SK-N-SH (cell line): Measurements from ENCODE around the gene PCBP4.

Experiments
- CHD2 ChIP-seq: fragments of 150-350 bp; IDR thresholded peaks from 2 replicates; pipeline ENCODE4 v1.6.1; 2018; ENCODE audit warnings: low read length; ENCODE audit not compliant: partially characterized antibody
- EP300 ChIP-seq, 2 experiments: IDR thresholded peaks; 2 replicates each; pipeline versions ENCODE4 v1.4.0 to v1.6.1; 2012; ENCODE audit warnings: borderline replicate concordance in 1 of 2, low read depth in 1 of 2, low read length in 1 of 2
- EZH2phosphoT487 ChIP-seq: fragments of 200-600 bp; sonication (generic); IDR thresholded peaks from 2 replicates; pipeline ENCODE4 v1.6.1; 2017; ENCODE audit warnings: low read depth, mixed run types, mild to moderate bottlenecking, antibody characterized with exemption, moderate library complexity, borderline replicate concordance
- FOSL2 ChIP-seq: IDR thresholded peaks from 2 replicates; pipeline ENCODE4 v1.4.0; 2012; ENCODE audit warnings: low read depth, mild to moderate bottlenecking, moderate library complexity, borderline replicate concordance
- MXI1 ChIP-seq: IDR thresholded peaks from 2 replicates; pipeline ENCODE4 v1.6.1; 2012; ENCODE audit warnings: mild to moderate bottlenecking, low read depth, low read length, improper control_type of control experiment
- NFIC ChIP-seq: IDR thresholded peaks from 2 replicates; pipeline ENCODE4 v1.4.0; 2012; ENCODE audit warnings: borderline replicate concordance
- POLR2AphosphoS5 ChIP-seq: IDR thresholded peaks from 2 replicates; pipeline ENCODE4 v1.6.1; 2012; ENCODE audit warnings: low read depth, low read length
- RAD21 ChIP-seq: IDR thresholded peaks from 2 replicates; pipeline ENCODE4 v1.6.1; 2012; ENCODE audit warnings: mild to moderate bottlenecking, low read length
- TF ChIP-seq, protein P1 (sequence below): fragments of 200-600 bp; sonication (generic); IDR thresholded peaks from 2 replicates; pipeline ENCODE4 v1.6.1; 2017; ENCODE audit warnings: antibody characterized with exemption, mild to moderate bottlenecking, moderate library complexity
- TF ChIP-seq, protein P2 (sequence below): IDR thresholded peaks from 2 replicates; pipeline ENCODE4 v1.4.0; 2012; ENCODE audit warnings: low read depth
- TF ChIP-seq, protein P3 (sequence below): IDR thresholded peaks from 2 replicates; pipeline ENCODE4; 2012
- TF ChIP-seq, protein P4 (sequence below): IDR thresholded peaks from 2 replicates; pipeline ENCODE4 v1.4.0; 2012; ENCODE audit warnings: low read depth, borderline replicate concordance

DNA sequence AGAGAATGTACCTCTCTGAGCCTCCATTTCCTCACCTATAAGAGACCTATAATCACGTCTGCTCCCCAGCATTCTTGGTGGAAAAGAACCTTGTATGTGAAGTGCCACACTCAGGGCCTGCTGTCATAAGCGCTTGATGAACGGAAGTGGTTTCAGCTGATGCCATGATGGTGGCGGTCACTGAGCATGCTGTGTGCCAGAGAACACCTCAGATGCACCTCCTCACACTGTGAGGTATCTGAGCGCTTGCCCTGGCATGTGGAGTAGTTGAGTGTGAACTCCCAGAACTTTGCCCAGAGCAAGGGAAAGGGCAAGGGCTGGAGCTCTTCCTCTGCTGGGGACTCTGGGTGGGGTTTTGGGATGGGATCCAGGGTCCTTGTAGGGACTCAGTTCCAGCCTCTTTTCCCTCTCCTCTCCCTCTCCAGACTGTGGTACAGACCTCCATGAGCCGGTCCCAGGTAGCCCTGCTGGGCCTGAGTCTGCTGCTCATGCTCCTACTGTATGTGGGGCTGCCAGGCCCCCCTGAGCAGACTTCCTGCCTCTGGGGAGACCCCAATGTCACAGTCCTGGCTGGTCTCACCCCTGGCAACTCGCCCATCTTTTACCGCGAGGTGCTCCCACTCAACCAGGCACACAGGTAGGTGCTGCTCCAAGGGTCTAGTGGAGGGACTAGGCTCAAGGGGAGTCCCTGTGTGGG lies 10.3 kb upstream of the PCBP4 start:
- TF ChIP-seq, protein P1, sequence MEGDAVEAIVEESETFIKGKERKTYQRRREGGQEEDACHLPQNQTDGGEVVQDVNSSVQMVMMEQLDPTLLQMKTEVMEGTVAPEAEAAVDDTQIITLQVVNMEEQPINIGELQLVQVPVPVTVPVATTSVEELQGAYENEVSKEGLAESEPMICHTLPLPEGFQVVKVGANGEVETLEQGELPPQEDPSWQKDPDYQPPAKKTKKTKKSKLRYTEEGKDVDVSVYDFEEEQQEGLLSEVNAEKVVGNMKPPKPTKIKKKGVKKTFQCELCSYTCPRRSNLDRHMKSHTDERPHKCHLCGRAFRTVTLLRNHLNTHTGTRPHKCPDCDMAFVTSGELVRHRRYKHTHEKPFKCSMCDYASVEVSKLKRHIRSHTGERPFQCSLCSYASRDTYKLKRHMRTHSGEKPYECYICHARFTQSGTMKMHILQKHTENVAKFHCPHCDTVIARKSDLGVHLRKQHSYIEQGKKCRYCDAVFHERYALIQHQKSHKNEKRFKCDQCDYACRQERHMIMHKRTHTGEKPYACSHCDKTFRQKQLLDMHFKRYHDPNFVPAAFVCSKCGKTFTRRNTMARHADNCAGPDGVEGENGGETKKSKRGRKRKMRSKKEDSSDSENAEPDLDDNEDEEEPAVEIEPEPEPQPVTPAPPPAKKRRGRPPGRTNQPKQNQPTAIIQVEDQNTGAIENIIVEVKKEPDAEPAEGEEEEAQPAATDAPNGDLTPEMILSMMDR, result no peak
- TF ChIP-seq MXI1 (no peak), RAD21 (no peak), EP300 (IDR thresholded peaks at IDR 0.05; ENCODE audit: borderline replicate concordance in 1 of 2, low read depth in 1 of 2, low read length in 1 of 2) (no peak), NFIC (no peak), EZH2phosphoT487 (no peak), CHD2 (no peak), POLR2AphosphoS5 (no peak), FOSL2 (no peak)
- TF ChIP-seq, protein P2, sequence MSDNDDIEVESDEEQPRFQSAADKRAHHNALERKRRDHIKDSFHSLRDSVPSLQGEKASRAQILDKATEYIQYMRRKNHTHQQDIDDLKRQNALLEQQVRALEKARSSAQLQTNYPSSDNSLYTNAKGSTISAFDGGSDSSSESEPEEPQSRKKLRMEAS, result no peak
- TF ChIP-seq, protein P3, sequence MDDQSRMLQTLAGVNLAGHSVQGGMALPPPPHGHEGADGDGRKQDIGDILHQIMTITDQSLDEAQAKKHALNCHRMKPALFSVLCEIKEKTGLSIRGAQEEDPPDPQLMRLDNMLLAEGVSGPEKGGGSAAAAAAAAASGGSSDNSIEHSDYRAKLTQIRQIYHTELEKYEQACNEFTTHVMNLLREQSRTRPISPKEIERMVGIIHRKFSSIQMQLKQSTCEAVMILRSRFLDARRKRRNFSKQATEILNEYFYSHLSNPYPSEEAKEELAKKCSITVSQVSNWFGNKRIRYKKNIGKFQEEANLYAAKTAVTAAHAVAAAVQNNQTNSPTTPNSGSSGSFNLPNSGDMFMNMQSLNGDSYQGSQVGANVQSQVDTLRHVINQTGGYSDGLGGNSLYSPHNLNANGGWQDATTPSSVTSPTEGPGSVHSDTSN, result no peak
- TF ChIP-seq, protein P4, sequence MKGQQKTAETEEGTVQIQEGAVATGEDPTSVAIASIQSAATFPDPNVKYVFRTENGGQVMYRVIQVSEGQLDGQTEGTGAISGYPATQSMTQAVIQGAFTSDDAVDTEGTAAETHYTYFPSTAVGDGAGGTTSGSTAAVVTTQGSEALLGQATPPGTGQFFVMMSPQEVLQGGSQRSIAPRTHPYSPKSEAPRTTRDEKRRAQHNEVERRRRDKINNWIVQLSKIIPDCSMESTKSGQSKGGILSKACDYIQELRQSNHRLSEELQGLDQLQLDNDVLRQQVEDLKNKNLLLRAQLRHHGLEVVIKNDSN, result no peak
